Activated B cell treated with CpG ODN at 0.5 μM for 24 hours (primary cell): ENCODE data around the gene AFF4. TPM values are rescaled to one million over a fixed set of nuclear protein-coding genes. Genes with fewer than 3 reads are reported as not detected.

ENCODE experiments used
- ATAC-seq: fragments of 200-7000 bp; cut with Tn5 transposase; one replicate; pipeline ENCODE4 v1.10.0; 2021; ENCODE audit warnings: low read depth, mild to moderate bottlenecking, moderate library complexity
- CTCF ChIA-PET: fragments of 350-600 bp; sonication (Branson Sonifier 250); formaldehyde crosslinking; loops from one replicate; lab custom pipeline; 2021; ENCODE audit warnings: antibody characterized with exemption; lab: Charles Lee
- POLR2A ChIA-PET: fragments of 350-600 bp; sonication (Branson Sonifier 250); formaldehyde crosslinking; loops from one replicate; lab custom pipeline; 2021; ENCODE audit warnings: antibody characterized with exemption; lab: Charles Lee
- DNase-seq: peaks from one replicate; pipeline ENCODE4 v3.0.0; 2022
- H3K27ac Mint-ChIP-seq: one replicate; pipeline ENCODE4 v1.8.0; 2020; ENCODE audit warnings: mixed read lengths
- H3K27me3 Mint-ChIP-seq: one replicate; pipeline ENCODE4 v1.8.0; 2021; ENCODE audit warnings: mixed read lengths
- H3K36me3 Mint-ChIP-seq: one replicate; pipeline ENCODE4 v1.8.0; 2021; ENCODE audit warnings: low read depth, mixed read lengths
- H3K4me1 Mint-ChIP-seq: one replicate; pipeline ENCODE4 v1.8.0; 2021; ENCODE audit warnings: mixed read lengths
- H3K4me3 Mint-ChIP-seq: one replicate; pipeline ENCODE4 v1.8.0; 2020; ENCODE audit warnings: mild to moderate bottlenecking, mixed read lengths
- H3K9me3 Mint-ChIP-seq: one replicate; pipeline ENCODE4 v1.8.0; 2020; ENCODE audit warnings: mixed read lengths
- intact Hi-C: fragments of 100-400 bp; cut with micrococcal nuclease; formaldehyde crosslinking; loops from one replicate; pipeline ENCODE4 v1.15.1; 2024
- total RNA-seq: library from RNA; stranded (reverse); gene quantifications from 2 replicates; pipeline ENCODE4 v1.2.3, GENCODE V29; 2022
- TF ChIP-seq, protein P1 (sequence below): fragments of 200-600 bp; IDR thresholded peaks from one replicate; pipeline ENCODE4 v1.8.0; 2022; ENCODE audit warnings: antibody characterized with exemption, mild to moderate bottlenecking

AFF4 gene
- total RNA-seq, 1 donor from 2014 or later: 51.8 TPM

DNA sequence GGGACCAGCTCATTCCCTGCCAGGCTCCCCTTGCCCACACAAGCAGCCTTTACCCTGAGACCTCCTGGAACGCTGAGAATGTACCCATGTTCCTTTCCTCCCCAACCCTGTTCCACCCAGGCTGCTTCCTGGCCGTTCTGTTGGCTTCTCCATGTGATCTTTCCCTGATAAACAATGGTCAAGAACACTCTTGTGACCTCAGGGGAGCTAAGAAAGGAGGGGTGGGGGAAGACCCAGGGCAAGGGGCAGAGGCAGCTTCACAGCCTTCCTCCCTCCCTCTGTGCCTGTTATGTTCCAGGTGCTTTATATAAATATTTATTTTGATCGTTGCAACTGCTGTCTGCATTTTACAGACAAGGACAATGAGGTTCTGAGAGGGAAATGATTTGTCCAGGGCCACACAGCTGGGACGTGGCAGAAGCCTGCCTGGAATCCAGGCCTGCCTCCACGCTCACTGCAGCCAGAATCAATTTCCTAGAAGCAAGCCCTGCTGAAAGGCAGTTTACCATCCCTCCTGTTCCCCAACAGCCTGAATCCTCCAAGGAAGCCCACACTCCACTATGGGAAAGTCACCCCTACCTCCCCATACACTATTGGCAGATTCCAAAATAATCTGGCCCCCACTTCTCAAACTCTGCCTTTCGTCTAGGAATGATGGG lies 136.9 kb downstream of the AFF4 start:
- no peak for ATAC-seq
- H3K27ac Mint-ChIP-seq: no peak overlapping the region
- peaks cover 14% of the 10 kb centered on the region for H3K4me1 Mint-ChIP-seq
- H3K36me3 Mint-ChIP-seq: no peaks in the 10 kb centered on the region
- H3K4me3 Mint-ChIP-seq: no peak overlapping the region
- peaks cover 39% of the 10 kb centered on the region for H3K27me3 Mint-ChIP-seq
- TF ChIP-seq, protein P1, sequence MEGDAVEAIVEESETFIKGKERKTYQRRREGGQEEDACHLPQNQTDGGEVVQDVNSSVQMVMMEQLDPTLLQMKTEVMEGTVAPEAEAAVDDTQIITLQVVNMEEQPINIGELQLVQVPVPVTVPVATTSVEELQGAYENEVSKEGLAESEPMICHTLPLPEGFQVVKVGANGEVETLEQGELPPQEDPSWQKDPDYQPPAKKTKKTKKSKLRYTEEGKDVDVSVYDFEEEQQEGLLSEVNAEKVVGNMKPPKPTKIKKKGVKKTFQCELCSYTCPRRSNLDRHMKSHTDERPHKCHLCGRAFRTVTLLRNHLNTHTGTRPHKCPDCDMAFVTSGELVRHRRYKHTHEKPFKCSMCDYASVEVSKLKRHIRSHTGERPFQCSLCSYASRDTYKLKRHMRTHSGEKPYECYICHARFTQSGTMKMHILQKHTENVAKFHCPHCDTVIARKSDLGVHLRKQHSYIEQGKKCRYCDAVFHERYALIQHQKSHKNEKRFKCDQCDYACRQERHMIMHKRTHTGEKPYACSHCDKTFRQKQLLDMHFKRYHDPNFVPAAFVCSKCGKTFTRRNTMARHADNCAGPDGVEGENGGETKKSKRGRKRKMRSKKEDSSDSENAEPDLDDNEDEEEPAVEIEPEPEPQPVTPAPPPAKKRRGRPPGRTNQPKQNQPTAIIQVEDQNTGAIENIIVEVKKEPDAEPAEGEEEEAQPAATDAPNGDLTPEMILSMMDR: no peak
- CTCF ChIA-PET: interaction anchor here (1.0 to 2.7 kb wide), 3 partner anchors 8 to 440 kb away, joined by 3 to 12 read pairs (median 3); no protein-coding TSS in a partner anchor
- POLR2A ChIA-PET: no interaction called here
- no peaks in the 10 kb centered on the region for H3K9me3 Mint-ChIP-seq
- intact Hi-C loops: no loop called here
- DNase-seq: no peak

DNA sequence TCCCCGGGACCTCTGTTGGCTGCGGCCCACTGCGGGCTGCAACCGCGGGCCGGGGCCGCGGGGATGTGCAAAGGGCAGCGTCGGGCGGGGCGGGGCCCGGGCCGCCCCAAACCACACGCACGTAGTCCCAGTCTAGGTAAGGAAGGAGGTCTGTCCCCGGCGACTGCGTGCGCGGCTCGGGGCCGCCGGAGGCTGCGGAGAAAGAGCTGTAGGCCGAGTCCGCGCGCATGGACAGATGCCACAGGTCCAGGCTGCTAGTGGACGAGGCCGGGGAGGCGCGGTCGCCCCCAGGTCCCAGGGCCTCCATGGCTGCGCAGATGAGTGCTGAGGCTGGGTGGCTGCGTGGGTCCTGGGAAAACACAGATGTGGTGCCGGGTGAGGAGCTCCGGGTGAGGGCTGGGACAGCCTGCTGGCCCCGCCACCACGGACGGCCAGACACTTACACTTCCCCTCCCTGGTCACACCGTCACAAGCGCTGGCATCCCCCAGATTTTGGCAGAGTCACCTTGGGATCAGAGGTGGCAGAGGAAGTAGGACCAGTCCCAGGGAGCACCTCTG lies 137.5 kb downstream of the AFF4 start:
- H3K9me3 Mint-ChIP-seq: no peaks in the 10 kb centered on the region
- intact Hi-C loops: no loop called here
- H3K27ac Mint-ChIP-seq: no peak overlapping the region
- H3K4me1 Mint-ChIP-seq: peaks cover 9% of the 10 kb centered on the region
- POLR2A ChIA-PET: no interaction called here
- H3K4me3 Mint-ChIP-seq: no peak overlapping the region
- CTCF ChIA-PET: interaction anchor here (1.0 to 1.3 kb wide), 2 partner anchors 9 to 440 kb away, joined by 3 read pairs; no protein-coding TSS in a partner anchor
- H3K36me3 Mint-ChIP-seq: no peaks in the 10 kb centered on the region
- ATAC-seq (peak; percentile 33), DNase-seq (no peak)
- H3K27me3 Mint-ChIP-seq: peaks cover 39% of the 10 kb centered on the region
- TF ChIP-seq, protein P1: no peak

Other genes with a start within 250 kb of the AFF4 start
- gene KIF3A, start 226.1 kb downstream of the AFF4 start, total RNA-seq: 9.2 and 9.8 TPM in 2 replicates
- 0.44 and 1.5 TPM in 2 replicates for gene CCNI2, start 216.2 kb downstream of the AFF4 start, total RNA-seq
- gene SEPTIN8, start 186.4 kb downstream of the AFF4 start, total RNA-seq: 6.5 and 7.3 TPM in 2 replicates
- not detected in 2 replicates for gene SOWAHA, start 150.3 kb downstream of the AFF4 start, total RNA-seq
- 1.5 and 2.4 TPM in 2 replicates for gene SHROOM1, start 133.0 kb downstream of the AFF4 start, total RNA-seq
- gene GDF9, start 97.2 kb downstream of the AFF4 start, total RNA-seq: 0.29 and 0.39 TPM in 2 replicates
- gene UQCRQ, start 97.0 kb downstream of the AFF4 start, total RNA-seq: 197 and 218 TPM in 2 replicates
- 2.5 and 3.3 TPM in 2 replicates for gene LEAP2, start 90.0 kb downstream of the AFF4 start, total RNA-seq
- 31.4 and 32.6 TPM in 2 replicates for gene ZCCHC10, start 62.9 kb upstream of the AFF4 start, total RNA-seq
- gene HSPA4, start 88.4 kb upstream of the AFF4 start, total RNA-seq: 152 and 162 TPM in 2 replicates